ENCODE results near the gene SPSB2.
"Not testable (repeated sequence)": the region's sequence is repeated elsewhere in the genome, so short reads cannot be mapped to it uniquely, and the experiment has no call there.

The SPSB2 gene

GRCh38 chr12:6899837-6900519 is 26.9 kb upstream of the SPSB2 start:
- no peak for DNase-seq (ENCODE audit: low read depth)

GRCh38 chr12:6899427-6899826 is 26.3 kb upstream of the SPSB2 start:
- DNase-seq (ENCODE audit: low read depth) = no peak

DNA sequence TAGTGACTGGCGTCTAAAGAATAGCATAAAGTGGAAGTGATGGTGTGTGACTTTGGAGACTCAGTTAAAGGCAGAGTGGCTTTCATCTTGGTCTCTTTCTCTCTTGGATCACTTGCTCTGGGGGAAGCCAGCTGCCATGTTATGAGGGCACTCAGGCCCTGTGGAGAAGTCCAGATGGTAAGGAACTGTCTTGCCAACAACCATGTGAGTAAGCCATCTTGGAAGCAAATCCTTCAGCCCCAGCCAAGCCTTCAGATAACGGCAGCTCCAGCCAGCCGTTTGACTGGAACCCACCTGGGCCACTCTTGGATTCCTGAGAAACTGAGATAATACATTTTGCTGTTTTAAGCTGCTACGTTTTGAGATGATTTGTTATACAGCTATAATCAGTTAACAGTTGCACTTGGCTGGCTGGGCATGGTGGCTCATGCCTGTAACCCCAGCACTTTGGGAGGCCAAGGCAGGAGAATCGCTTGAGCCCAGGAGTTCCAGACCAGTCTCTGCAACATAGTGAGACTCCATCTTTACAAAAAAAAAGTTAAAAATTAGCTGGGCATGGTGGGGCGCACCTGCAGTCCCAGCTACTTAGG is 23.8 kb upstream of the SPSB2 start:
- no peak for DNase-seq (ENCODE audit: low read depth)

GRCh38 chr12:6894321-6894720 is 21.2 kb upstream of the SPSB2 start:
- no peak for DNase-seq (ENCODE audit: low read depth)

- not testable (repeated sequence) for DNase-seq (ENCODE audit: low read depth)
Measured at GRCh38 chr12:6892683-6893082, 19.6 kb upstream of the SPSB2 start.

DNA sequence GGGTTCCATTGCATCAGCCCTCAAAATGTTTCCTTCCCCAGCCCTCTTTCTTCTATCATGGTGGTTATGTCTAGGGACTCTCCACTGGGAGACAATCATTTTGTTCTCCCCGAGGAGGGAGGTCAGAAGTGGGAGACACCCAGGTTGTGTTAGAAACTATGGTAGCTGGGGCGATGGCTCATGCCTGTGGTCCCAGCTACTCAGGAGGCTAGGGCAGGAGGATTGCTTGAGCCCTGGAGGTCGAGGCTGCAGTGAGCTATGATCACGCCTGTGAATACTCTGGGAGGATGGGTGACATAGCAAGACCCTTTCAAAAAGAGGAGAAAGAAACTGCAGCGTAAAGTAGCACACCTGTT is 18.5 kb upstream of the SPSB2 start:
- no peak for DNase-seq (ENCODE audit: low read depth)

- DNase-seq (ENCODE audit: low read depth) = peak; percentile 97
Measured at GRCh38 chr12:6890789-6891645, 17.9 kb upstream of the SPSB2 start.

- DNase-seq (ENCODE audit: low read depth) = not testable (repeated sequence)
Measured at GRCh38 chr12:6889775-6890573, 16.9 kb upstream of the SPSB2 start.

DNA sequence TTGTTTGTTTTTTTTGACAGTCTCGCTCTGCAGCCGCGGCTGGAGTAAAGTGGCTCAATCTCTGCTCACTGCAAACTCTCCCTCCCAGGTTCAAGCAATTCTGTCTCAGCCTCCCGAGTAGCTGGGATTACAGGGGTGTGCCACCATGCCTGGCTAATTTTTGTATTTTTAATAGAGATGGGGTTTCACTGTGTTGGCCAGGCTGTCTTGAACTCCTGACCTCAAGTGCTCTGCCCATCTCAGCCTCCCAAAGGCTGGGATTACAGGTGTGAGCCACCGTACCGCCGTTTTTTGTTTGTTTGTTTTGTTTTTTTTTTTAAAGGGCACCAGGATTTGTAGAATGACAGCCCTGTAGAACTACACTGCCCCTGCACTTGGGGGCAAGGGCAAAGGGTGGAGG is 15.7 kb upstream of the SPSB2 start:
- DNase-seq (ENCODE audit: low read depth) = not testable (repeated sequence)

DNA sequence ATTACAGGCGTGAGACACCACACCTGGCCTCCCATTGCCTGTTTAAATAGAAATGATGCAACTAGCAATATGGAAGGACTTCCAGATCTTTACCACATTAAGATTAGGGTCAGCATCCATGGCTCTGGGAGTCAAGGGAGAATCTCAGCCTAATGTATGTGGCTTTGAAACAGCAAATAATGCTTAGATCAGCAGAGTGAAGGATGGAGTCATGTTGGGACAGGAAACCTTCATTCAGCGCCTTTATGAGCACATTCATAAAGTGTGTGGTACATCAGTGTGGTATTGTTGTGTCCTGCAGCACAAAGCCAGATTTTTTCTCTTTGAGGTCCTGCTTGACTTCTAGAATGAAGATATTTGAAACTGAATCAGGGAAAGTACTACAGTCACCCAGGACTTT is 15.3 kb upstream of the SPSB2 start:
- DNase-seq (ENCODE audit: low read depth) = no peak

DNA sequence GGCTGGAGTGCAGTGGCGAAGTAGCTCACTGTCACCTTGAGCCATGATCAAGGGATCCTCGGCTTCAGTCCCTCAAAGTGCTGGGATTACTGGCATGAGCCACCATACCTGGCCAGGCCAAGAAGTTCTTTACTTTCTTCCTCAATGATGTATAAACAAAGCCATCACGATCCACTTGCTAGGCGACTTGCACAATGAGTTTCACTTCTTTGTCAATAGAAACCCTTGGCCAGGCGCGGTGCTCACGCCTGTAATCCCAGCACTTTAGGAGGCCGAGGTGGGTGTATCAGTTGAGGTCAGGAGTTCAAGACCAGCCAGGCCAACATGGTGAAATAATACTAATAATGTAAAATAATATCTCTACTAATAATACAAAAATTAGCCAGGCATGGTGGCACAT is 14.4 kb upstream of the SPSB2 start:
- DNase-seq (ENCODE audit: low read depth) = no peak

DNA sequence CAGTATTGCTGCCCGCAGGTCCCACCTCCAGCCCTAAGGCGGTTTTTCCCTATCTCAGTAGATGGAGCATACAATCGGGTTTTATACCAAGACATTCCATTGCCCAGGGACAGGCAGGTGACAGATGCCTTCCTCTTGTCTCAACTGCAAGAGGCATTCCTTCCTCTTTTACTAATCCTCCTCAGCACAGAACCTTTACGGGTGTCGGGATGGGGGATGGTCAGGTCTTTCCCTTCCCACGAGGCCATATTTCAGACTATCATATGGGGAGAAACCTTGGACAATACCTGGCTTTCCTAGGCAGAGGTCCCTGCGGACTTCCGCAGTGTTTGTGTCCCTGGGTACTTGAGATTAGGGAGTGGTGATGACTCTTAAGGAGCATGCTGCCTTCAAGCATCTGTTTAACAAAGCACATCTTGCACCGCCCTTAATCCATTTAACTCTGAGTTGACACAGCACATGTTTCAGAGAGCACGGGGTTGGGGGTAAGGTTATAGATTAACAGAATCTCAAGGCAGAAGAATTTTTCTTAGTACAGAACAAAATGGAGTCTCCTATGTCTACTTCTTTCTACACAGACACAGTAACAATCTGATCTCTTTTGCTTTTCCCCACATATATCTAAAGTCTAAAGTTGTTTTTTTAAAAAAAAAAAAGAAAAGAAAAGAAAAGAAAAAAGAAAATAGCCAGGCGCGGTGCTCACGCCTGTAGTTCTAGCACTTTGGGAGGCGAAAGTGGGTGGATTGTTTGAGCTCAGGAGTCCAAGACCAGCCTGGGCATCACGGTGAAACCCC is 13.3 kb upstream of the SPSB2 start:
- DNase-seq (ENCODE audit: low read depth) = not testable (repeated sequence)

- no peak for DNase-seq (ENCODE audit: low read depth)
Measured at GRCh38 chr12:6884539-6884938, 11.4 kb upstream of the SPSB2 start.

GRCh38 chr12:6883683-6884082 is 10.6 kb upstream of the SPSB2 start:
- DNase-seq (ENCODE audit: low read depth) = no peak

- no peak for DNase-seq (ENCODE audit: low read depth)
Measured at GRCh38 chr12:6883252-6883651, 10.1 kb upstream of the SPSB2 start.

GRCh38 chr12:6879824-6880223 is 6.7 kb upstream of the SPSB2 start:
- not testable (repeated sequence) for DNase-seq (ENCODE audit: low read depth)

DNA sequence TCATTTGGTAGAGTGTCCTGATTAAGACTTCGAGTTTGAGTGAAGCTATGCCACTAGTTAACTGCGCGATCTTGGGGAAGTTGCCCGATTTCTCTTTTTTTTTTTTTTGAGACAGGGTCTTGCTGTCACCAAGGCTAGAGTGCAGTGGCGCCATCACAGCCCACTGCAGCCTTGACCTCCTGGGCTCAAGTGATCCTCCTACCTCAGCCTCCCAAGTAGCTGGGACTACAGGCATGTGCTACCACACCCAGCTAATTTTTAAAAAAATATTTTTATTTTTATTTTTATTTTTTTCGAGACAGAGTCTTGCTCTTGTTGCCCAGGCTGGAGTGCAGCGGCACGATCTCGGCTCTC is 889 bp upstream of the SPSB2 start:
- DNase-seq (ENCODE audit: low read depth) = not testable (repeated sequence)

DNA sequence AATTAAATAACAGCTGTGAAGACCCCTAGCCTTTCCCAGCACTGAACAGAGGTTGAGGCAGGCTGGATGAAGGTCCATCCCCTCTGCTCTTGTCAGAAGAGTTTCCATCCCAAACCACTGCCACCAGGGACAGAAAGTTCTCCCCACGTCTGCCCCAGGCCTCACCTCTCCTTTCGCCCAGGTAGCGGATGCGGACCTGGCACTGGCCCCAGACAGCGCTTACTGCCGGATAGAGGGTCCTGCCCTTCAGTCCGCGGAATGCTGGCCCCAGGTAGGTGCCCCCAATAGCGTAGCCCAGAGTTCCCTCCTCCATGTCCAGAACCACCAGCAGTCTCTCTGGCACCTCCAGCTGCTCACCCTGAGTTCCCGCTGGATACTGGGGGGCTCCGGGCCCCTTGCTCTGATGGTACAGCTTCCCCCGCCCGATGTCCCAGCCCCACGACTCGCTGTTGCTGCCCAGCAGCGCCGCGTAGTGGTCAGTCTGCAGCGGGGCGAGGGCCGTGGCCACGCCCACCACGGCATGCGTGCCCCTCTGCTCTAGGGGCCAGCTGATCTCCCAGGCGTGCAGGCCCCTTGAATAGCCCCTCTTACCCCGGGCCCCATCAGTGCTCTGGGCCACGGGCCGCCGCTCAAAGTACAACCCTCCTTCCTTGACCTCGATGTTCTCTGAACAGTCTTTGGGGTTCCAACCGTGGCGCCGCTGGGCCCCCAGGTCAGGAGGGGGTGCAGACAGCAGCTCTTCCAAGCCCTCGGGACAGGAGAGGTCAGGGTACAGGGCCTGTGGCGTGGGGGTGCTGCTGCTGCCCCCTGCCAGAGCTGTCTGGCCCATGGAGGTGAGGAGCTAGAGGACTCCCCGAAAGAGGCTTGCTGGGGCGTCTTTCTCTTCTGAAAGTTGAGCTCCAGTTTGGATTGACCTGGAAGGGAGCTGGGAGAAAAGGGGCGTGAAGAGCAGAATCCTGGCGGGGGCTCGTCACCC is 742 bp downstream of the SPSB2 start:
- DNase-seq (ENCODE audit: low read depth) = peak; percentile 82

DNA sequence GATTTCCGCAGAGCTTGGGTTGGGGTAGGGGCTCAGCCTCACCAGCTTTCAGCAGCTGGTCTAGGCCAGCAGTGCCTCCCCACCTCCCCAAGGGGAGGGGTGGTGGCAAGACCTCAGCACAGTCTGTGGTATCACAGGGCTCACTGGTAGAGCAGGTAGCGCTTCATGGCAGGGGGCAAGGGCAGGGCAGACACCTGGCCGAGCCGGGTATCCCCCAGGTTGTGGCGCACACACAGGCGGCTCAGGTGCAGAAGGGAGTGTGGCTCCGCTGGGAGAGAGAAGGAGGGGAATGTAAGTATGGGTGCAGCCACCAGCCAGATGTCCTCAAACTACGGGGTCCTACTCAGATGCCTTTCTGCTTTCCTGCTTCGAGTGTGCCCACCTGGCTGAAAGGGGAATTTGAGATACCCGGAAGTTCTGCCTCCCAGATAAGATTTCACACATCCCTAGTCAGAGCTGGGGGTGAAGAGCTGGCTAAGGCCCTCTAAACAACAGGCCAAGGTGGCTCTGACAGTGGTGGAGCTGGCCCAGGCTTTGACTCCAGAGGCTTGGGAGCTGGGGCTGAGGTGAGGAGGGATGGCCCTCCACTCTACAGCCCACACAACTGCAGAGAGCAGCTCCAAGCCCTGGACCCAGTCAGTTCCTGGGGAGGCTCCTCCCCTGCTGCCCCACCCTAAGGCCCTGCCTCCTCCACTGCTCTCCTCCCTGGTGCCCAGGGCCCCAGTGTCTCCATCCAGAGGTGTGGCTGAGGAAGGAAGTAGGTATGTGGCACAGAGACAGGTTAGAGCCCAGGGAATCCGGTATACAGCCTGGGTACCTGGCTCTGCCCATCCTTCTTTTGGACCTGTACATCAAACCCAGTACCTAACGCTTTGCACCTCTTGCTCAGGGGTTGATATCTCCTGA is 1.8 kb downstream of the SPSB2 start:
- DNase-seq (ENCODE audit: low read depth) = no peak
